Right forelimb (tissue), 1 donor: ENCODE data around the gene ZNF264.
"Not testable (repeated sequence)": the region's sequence is repeated elsewhere in the genome, so short reads cannot be mapped to it uniquely, and the experiment has no call there.

ENCODE experiments used
- DNase-seq: peaks from one replicate; pipeline ENCODE4 v3.0.0-alpha.2; 2018

ZNF264 gene

GRCh38 chr19:57248646-57249045 lies 57.3 kb downstream of the ZNF264 start:
- no peak for DNase-seq

- DNase-seq: no peak
These were observed 58.0 kb downstream of the ZNF264 start for GRCh38 chr19:57249329-57249728.

- DNase-seq: not testable (repeated sequence)
These were observed 62.5 kb downstream of the ZNF264 start for GRCh38 chr19:57253767-57254166.

GRCh38 chr19:57262044-57262443 lies 70.7 kb downstream of the ZNF264 start:
- DNase-seq: no peak

- DNase-seq: no peak
These were observed 72.0 kb downstream of the ZNF264 start for GRCh38 chr19:57263244-57263741.

- no peak for DNase-seq
These were observed 76.0 kb downstream of the ZNF264 start for GRCh38 chr19:57267291-57267690.

- DNase-seq: no peak
These were observed 78.4 kb downstream of the ZNF264 start for GRCh38 chr19:57269515-57270250.

GRCh38 chr19:57271280-57271679 lies 80.0 kb downstream of the ZNF264 start:
- DNase-seq: no peak
